Dedifferentiated amniotic fluid mesenchymal stem cell (primary cell): ENCODE data around the gene CAMKMT.

Experiments
- DNase-seq: peaks from one replicate; pipeline ENCODE4 v3.0.0-alpha.2; 2016; ENCODE audit errors: extremely low spot score

CAMKMT gene

DNA sequence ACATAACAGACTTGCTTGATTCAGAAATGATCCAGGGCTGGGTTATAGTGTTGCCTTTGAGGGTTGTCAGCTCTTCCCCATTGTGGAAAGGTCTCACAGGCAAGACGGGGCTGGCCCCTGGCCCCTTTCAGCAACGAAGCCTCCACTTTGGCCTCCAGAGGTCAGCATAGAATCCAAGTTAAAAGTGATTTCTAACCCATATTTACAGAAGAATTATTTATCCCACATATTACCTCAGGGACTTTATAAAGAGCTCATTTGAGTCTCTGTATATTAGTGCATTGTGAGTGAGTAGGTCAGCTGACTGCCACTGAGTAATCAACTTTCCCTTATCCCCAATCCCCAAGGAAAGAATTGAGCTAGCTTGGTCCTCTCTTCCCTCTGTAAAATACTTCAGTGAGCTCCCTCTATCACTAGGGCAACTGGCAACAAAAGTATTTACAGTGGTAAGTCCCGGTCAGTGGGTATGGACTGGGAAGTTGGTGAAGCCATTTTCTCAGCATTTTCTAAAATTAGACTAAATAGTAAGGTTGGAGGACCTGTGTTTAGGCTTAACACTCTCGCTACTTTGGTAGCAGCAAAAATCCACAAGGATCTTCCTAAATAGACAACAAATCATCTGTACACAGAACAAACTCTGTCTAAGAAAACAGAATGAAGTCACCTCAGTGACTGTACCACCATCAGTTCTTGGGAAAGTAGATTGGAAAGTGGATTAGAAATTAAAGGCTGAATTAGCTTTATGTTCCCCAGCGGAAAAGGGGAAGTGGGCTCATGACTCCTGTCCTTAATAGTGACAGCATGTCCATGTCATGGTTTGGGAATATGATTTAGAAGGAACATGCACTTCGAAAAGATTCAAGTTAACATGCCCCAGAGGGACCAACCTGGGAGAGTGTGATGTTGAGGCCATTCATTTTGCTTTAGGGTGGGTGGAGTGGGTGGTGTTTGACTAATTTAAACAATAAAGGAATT is 408.8 kb downstream of the CAMKMT start:
- DNase-seq, result no peak

DNA sequence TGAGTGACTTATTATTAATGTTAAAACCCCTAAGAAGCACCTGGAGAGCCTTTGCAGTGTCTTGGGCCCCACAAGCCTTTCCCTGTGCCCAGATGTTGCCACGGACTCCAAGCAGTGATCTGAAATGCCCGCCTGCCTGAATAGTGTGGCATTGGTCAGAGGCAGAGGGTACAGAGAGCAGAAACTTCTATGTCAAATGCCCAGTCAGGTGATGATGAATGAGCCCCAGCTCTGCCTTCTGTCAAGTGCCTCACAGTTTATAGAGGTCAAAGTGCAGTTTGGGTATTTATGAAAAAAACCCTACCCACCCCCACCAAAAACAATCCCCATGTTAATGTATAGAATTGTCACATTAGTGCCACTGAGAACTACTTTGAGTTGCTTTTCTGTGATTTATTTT is 409.8 kb downstream of the CAMKMT start:
- DNase-seq, result no peak

DNA sequence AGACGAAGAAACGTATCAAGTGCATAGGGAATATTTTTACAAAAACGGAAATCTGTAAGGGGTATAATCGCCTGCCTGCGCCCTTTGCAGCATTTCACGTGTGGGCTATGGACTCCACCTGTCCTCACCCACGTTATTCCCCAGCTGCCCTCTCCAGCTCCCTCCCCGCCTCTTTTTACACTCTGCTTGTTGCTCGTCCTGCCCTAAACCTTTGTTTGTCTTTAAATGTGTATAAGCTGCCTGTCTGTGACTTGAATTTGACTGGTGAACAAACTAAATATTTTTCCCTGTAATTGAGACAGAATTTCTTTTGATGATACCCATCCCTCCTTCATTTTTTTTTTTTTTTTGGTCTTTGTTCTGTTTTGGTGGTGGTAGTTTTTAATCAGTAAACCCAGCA is 410.4 kb downstream of the CAMKMT start:
- no peak for DNase-seq

DNA sequence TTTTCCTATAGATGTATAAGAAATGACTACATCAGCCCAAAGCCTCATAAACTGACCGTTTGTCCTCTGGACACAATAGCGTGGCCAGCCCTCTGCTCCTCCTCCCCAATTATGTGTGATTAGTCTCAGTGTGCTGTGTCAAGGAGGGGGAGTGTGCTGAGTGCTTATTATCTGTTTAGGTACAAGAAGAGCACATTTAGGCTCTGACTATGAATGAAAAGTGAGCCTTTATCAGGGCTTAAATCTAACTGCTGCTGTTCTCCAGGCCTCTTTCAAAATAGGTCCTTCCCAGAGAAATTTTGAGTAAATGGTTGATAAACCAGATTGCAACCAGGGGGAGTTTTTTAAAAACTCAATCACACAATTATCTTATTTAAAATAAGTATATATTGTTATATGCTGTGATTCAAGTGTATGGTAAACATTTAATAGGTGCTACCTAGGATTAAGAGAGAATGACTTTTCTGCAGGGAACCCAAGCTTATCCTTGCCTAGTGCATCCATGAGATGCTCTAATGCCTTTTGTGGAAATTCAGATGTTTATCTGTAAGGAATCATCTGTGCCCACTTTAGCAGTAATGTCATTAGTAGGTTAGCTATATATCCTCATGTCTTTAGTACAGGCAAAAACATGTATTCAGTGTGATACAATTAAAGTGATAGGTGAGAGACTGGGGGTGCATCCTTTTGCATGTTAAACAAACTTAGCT is 411.1 kb downstream of the CAMKMT start:
- DNase-seq, result no peak

DNA sequence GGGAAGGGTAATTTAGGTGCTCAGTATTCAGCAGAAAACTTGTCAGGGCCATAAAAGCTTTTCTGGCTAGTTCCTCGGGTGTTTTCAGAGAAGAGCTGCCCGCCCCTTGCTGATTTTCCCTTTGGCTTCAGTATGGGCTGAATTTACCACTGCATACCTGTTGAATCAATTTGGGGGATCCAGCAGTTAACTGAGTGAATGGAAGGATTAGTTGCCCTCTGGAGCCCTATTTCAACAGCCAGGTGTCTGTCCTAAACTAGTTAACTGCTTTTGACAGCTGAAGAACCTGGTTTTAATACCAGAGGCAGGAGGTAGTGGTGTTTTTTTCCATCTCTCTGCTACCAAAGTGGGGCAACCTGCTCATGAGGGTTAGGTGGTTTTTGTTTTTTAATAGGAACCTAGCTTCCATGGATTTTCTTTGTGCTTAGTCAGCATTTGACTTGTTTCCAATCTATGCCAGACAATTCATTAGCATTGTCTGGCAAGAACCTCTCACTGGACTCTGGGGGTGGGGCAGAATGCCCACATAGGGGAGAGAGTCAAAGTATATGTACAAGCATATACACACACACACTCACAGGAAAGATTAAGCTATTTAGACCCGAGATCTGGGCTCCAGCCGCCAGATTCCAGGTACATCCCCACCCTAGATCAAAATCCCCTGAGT is 413.2 kb downstream of the CAMKMT start:
- no peak for DNase-seq

DNA sequence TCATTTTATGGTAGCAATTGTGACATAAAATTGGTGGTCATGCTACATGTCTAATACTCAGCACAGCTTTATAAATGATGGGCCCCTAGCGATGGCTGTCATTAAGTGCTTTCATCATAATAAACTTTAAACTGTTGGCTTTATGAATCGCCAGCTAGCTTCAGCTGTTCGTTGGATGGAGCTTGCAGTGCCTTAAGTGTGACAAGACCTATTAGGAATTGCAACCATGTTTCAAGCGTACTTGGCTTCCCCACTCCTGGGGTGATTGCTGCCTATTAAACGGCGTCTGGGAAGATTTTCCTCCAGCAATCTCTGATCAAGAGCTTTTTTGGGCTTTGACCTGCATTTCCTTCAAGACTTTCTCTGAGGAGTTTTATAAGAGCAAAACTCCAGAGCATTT is 415.3 kb downstream of the CAMKMT start:
- DNase-seq, result no peak

DNA sequence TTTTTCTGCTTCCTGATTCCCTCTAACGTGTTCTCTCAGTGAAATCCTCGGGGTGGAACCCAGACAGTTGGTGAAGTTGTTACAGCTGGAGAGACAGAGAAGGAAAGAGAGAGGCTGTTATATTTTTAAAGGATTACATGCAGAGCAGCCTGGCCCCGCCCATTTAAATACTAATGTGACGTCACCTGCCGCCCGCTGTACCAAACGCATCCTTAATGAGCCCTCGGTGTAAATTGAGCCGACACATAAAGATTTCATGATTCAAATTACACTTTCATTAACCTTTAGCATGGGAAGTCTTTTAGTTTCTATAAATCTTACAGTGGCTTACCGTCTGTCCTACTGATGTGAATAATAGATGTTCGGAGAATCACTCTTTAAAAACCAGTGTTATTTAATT is 415.8 kb downstream of the CAMKMT start:
- no peak for DNase-seq

DNA sequence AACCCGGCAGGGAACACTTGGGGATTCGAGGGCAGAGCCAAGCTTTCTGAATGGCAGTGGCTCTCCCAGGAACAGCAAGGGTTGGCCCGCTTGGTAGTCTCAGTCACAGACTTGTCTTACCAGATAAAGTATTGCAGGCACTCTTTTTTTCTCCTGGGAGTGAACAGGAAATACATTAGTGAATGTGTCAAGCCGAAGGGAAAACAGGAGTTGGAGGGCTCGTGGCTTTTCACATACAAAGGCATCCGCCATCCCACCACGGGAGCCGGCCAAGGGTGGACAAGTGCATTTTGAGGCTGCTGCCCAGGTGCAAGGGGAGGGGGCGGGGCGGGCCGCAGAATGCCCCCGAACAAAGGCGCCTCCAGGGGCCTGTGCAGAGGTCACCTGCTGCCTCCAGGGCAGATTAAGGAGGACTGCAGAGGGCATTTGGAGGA is 416.5 kb downstream of the CAMKMT start:
- DNase-seq, result no peak

DNA sequence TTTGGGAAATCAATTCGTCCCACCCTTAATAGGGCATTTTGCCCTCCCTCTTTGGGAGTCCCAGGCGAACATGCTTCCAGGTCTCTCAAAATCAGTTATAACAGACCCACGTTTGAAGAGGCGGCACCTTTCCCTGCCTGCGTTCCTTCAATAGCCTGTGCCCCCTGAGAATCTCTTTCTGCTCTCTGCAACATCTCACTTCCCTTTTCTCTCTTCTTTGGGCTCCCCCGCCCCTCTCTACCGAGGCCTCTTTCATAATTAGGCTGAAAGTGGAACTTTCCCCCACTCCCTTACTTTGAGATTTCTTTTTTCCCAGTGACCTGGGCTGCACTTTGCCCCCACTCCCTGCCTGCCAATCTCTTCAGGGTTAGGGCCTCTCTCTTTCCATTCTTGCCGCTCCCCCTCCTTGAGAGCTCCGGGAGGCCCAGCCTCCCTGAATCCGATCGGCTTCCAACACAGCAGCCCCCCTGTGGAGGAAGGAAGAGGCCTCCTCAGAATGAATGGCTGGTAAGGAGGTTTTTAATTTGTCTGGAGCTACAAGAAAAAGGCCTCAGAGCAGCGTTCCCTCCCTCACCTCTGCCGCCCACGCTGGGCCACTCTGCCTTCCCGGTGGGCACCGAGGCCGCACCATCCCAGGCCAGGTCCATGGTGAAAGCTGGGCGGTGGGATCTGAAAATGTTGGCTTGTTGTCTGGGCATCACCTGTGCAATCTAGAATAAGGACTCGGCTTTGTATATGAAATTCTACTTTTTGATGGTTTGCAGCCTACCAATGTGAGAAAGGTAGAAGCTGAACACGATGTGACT is 417.1 kb downstream of the CAMKMT start:
- no peak for DNase-seq

DNA sequence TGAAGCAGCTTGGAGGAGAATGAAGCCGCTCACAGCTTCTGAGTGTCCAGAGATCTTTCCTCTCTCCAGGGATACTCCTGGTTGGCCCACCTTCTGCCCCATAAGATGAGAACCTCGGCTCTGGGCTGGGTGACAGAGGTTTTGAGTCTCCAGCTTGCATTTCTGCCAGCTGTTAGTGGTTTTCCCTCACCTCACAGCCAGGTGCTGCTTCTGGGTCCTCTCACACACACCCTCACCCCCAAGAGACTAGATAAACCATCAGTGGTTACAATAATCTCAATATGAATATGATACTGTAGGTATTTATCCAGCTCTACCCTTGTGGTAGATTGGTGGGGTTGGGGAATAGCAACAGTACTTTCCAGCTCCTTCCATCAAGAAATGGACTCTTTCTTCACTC is 418.0 kb downstream of the CAMKMT start:
- DNase-seq, result no peak

DNA sequence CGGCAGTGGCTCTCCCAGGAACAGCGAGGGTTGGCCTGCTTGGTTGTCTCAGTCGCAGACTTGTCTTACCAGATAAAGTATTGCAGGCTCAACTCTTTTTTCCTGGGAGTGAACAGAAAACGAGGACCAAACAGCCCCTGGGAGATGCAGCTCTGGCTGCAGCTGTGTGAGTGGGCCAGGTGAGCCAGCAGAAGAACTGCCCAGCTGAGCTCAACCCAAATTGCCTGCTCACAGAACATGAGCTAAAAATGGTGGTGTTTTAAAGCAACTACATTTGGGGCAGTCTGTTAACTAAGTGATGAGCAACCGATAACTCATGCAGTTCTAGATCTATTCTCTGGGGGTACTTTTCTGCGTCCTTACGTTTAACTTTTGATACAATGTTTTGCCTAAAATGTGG is 418.7 kb downstream of the CAMKMT start:
- DNase-seq, result no peak

DNA sequence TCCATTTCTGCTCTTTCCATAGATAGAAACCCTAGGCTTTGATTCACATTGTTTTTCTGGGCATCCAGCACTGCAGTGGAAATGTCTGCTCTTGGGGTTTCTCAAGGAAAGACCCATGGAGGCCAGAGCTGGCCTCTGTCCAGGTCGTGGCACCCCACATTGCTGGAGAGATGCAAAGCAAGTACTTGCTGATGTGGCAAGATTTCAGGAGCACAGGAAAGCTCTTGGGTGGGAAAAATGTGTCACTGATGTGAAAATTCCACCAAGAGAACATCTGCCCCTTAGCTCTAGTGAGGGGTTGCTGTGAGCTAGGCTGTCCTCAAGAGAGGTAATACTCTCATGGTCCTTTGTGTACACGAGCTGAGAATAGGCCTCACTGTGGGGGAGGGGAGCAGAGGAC is 423.7 kb downstream of the CAMKMT start:
- DNase-seq, result no peak

DNA sequence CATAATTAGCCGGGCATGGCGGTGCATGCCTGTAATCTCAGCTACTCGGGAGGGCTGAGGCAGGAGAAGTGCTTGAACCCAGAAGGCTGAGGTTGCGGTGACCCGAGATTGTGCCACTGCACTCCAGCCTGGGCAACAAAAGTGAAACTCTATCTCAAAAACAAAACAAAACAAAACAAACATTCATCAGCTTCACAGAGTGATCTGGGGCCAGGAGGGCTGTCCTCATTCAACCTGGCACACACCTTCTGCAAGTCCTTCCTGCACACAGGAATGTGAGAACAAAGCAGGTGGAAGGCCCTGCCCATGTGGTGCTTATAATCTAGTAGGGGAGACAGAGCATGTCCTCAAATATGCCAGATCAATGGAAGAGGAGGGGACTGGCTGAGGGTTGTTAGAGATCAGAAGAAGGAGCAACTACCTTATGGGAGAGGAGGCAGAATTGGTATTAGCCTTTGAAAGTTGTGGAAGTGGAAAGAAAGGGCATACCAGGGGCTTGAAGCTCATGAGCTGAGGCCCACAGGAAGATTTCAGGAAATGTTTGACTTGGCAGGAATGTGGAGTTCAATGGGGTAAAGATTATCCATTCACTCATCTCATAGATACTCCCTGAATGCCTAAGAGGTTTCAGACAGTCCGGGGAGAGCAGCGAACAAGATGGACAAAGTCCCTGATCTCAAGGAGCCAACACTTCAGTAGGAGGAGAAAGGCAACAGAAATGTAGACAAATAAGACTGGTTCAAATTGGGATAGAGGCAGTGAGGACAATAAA is 424.5 kb downstream of the CAMKMT start:
- DNase-seq, result no peak

DNA sequence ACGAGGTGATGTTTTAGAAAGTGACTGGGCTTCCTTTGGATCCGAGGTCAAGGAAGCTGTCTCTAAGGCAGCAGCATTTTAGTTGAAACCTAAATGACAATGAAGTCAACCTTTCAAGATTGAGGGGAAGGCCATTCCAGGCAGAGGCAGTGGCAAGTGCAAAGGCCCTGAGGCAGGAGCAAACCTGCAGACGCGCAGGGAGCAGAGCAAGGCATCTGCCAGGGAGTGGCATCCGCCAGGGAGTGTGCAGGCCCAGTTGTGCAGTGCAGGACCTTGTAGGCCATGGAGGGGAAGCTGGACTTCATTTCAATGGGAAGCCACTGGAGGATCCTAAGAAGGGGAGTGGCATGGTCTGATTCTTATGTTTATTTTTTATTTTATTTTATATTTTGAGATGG is 425.1 kb downstream of the CAMKMT start:
- DNase-seq, result no peak

DNA sequence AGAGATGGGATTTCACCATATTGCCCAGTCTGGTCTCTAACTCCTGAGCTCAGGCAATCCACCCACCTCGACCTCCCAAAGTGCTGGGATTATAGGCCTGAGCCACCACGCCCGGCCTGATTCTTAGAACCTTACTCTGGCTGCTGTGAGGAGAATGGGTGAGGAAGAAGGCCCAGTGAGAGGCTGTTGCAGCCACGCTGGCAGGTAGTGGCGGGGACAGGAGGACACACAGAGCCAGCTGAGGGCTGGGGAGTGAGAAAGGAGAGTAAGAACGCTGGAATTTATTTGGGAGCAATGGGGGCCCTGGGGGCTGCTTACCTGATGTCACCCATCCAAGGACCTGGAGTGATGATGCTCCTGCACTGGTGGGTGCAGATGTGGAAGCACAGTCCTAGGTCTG is 425.9 kb downstream of the CAMKMT start:
- no peak for DNase-seq

DNA sequence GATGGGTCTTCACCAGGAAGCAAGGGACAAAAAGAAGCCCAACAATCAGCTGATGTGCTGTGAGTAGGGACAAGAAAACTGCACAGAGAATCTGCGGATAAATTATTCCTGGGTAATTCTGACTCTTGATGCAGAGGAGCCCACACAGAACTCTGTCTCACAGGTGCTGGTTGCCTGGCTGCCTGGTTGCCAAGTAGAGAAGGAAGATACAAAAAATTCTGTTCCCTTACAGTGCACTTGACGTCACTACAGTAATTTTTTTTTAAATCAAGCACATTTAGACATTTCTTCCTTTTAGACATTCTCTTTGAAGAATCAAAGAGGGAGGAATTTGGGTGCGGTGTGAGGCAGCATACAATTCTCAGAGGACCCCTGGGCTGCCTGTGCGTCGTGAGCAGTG is 427.7 kb downstream of the CAMKMT start:
- DNase-seq, result no peak

DNA sequence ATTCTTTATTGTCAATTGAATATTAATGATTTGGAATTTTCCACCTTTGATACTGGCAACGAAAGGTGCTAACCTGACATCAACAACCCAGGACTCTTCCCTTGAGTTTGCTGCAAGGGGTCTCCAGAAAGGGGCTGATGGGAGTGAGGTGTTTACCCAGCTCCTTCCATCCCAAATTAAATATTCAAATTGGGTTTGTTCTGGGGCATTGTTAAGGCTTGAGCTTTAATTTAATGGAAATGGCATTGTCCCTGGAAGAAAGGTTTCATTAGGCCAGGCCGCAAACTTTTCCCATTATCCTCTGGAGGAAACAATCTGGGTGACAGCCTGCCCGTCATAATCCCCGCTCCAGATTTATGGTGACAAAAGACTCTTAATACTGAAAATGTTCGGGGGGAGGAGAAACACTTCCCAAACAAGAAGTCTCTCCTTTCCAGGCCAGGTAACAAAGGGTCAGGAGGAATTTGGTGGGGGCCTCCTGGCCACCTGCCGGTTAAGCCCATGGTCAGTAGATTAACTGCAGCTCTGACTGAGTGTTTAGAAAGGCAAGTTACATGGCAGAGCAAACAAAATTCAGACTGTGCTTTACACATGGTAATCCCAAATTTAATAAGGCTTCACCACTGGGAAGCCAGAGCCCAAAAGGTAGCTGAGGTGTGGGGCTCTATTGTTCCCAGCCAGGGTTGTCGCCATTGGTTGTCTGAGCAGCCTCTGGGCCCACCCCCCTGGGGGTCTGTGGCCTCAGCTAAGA is 428.4 kb downstream of the CAMKMT start:
- no peak for DNase-seq

DNA sequence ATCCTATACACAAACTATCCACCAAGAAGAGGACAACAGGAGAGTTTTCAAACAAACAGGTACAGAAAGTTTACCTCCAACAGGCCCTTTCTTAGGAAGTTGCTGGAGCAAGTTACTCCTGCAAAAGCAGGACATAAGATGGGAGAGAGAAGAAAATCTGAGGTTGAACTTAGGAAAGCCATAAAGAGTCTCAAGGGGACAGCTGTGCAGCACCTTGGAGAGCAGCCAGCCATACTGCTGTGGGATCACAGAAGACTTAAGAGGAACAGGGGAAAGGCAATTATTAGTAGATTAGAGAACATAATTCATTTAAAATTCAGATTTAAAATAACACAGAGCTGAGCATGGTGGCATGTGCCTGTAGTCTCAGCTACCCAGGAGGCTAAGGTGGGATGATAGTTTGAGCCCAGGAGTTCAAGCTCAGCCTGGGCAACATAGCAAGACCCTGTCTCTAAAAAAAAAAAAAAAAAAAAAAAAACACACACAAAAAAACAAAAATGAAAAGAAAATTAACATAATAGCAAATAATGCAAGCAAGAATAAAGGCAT is 431.6 kb downstream of the CAMKMT start:
- no peak for DNase-seq

DNA sequence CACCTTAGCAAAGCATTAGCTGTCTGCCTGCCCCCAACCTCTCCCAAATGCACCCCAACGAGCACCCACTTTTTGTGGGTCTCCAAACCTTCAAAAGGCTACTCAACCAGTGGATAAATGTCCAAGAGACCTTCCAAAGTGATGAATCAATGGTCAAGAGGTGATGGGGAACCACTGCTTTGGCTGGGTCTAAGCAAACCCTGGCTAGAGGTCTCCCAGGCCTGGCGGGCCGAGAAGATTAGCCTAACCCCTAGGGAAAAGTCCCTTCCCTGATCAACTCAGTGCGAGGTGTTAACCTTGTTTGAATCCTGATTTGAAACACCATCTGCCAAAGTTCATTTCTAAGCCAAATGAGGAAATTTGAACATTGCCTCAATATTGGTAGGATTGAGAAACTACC is 435.0 kb downstream of the CAMKMT start:
- no peak for DNase-seq

DNA sequence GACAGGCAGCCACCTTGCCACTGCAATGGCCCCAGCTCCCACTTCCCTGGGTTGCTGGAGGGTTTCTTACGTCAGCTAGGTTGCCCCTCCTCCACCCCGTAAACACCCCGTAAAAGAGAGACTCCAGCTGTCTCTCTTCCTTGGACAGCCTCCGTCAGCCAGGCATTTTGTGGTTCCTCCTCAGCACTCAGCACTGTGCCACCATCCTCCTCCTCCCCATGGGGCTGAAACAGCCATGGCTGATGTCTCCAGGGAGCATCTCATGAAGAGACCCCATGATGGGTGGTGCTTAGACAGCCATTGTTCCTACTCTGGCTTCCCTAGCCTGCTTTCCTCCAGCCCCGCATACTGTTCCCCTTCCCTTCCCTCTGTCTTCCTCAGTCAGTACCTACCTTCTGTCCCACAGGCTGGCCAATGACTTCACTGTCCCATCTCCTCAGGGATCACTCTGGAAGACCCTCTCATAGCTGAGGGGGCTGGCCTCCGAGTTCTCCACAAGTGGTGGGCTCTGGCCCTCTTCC is 436.5 kb downstream of the CAMKMT start:
- no peak for DNase-seq
